IPS-18a (cell line): ENCODE measurements around the gene MAGI3.

Experiments
- H3K27ac ChIP-seq: one replicate; pipeline ENCODE4 v1.5.1; 2013; ENCODE audit warnings: low read length
- H3K27me3 ChIP-seq: one replicate; pipeline ENCODE4 v1.6.1; 2013; ENCODE audit warnings: mild to moderate bottlenecking, low read length; ENCODE audit not compliant: control insufficient read depth, insufficient read depth
- H3K36me3 ChIP-seq: one replicate; pipeline ENCODE4 v1.6.1; 2013; ENCODE audit warnings: low read depth, low read length; ENCODE audit not compliant: control insufficient read depth
- H3K4me1 ChIP-seq: one replicate; pipeline ENCODE4 v1.6.1; 2013; ENCODE audit warnings: low read depth, low read length; ENCODE audit not compliant: control insufficient read depth
- H3K4me3 ChIP-seq: one replicate; pipeline ENCODE4 v1.5.1; 2013; ENCODE audit warnings: low read length
- H3K9ac ChIP-seq: one replicate; pipeline ENCODE4 v1.6.1; 2013; ENCODE audit warnings: mild to moderate bottlenecking, low read length, moderate library complexity
- H3K9me3 ChIP-seq: one replicate; pipeline ENCODE4 v1.6.1; 2013; ENCODE audit warnings: low read depth, low read length; ENCODE audit not compliant: control insufficient read depth

The MAGI3 gene

GRCh38 chr1:113721010-113721409 is 330.7 kb downstream of the MAGI3 start:
- no peaks in the 10 kb centered on the region for H3K27me3 ChIP-seq
- H3K36me3 ChIP-seq = peaks cover 30% of the 10 kb centered on the region
- peaks cover 22% of the 10 kb centered on the region for H3K9me3 ChIP-seq
- H3K27ac ChIP-seq = no peak overlapping the region
- H3K4me1 ChIP-seq = no peaks in the 10 kb centered on the region
- H3K9ac ChIP-seq = no peak overlapping the region
- H3K4me3 ChIP-seq = no peak overlapping the region

DNA sequence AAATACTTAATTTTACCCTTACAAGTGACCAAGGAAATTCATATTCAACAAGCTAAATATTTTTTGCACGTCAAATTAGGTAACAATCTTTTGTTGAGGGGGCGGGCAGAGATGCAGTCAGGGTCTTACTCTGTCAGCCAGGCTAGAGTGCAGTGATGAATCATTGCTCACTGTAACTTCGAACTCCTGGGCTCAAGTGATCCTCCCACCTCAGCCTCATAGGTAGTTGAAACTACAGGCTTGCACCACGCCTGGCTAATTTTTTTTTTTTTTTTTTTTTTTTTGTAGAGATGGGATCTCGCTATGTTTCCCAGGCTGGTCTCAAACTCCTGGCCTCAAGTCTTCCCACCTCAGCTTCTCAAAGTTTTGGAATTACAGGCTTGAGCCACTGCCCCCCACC is 342.5 kb downstream of the MAGI3 start:
- H3K27me3 ChIP-seq = no peaks in the 10 kb centered on the region
- no peaks in the 10 kb centered on the region for H3K4me1 ChIP-seq
- no peak overlapping the region for H3K4me3 ChIP-seq
- no peak overlapping the region for H3K9ac ChIP-seq
- peaks cover 15% of the 10 kb centered on the region for H3K36me3 ChIP-seq
- H3K27ac ChIP-seq = no peak overlapping the region
- no peaks in the 10 kb centered on the region for H3K9me3 ChIP-seq

- no peak overlapping the region for H3K9ac ChIP-seq
- H3K4me1 ChIP-seq = no peaks in the 10 kb centered on the region
- peaks cover 21% of the 10 kb centered on the region for H3K36me3 ChIP-seq
- H3K27me3 ChIP-seq = no peaks in the 10 kb centered on the region
- H3K4me3 ChIP-seq = no peak overlapping the region
- no peaks in the 10 kb centered on the region for H3K9me3 ChIP-seq
- no peak overlapping the region for H3K27ac ChIP-seq
Observed at GRCh38 chr1:113734357-113735055, 344.2 kb downstream of the MAGI3 start.
